ENCODE data around the gene TCOF1.

The TCOF1 gene

DNA sequence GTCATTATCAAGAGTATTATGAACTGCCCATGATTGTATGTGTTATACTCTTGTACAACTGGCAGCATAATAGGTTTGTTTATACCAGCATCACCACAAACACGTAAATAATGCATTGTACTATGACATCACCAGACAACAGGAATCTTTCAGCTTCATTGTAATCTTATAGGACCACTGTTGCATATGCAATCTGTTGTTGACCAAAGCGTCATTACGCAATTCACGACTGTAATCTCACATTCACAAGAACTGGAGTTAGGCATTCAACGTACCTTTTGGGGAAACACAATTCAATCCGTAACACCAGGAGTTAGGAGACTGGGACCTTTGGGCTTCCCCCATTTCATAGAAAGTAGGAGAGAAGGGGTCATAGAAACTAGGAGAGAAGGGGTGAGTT, 34.4 kb upstream of the TCOF1 start:
- DNase-seq (ENCODE audit: low spot score): no peak

DNA sequence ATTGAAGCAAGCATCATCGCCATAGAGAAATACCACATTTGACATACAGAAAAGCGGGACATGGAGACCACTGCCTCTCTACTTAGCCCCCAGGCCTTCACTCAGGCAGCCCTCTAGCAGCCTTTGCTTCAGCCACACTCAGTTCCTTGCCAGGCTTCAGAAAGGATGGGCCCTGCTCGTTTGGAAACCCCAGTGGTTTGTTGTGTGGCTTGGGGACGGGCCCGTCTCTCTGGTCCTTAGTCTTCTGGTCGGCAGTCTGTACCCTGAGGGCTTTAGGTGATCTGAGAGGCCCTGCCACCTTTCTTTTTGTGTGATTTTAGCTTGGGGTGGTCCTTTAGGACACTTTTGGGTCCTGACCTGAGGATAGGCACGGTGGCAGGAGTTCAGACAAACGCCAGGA, 33.7 kb upstream of the TCOF1 start:
- no peak for DNase-seq (ENCODE audit: low spot score)

- DNase-seq (ENCODE audit: low spot score): no peak
Observed at GRCh38 chr5:150325426-150325825, 32.1 kb upstream of the TCOF1 start.

GRCh38 chr5:150326707-150327106, 30.8 kb upstream of the TCOF1 start:
- no peak for DNase-seq (ENCODE audit: low spot score)

DNA sequence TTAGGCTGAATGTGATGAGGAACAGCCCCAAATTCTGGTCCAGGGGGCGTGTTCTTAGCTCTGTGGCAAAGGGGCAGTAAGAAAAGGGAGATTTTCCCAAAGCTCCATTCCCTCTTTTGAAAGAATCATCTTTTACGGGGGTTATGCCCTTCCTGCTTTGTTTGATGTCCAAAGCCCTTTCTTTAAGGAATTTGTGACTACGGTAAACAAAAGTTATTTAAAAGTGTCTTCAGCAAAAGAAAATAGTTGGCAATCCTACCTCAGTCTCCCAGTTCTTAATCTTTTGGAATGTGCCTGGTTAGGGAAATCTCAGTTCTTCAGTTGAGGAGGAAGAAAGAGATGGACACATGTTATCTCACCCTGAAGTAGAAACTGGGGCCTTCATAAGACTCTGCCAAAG, 30.4 kb upstream of the TCOF1 start:
- DNase-seq (ENCODE audit: low spot score): no peak

DNA sequence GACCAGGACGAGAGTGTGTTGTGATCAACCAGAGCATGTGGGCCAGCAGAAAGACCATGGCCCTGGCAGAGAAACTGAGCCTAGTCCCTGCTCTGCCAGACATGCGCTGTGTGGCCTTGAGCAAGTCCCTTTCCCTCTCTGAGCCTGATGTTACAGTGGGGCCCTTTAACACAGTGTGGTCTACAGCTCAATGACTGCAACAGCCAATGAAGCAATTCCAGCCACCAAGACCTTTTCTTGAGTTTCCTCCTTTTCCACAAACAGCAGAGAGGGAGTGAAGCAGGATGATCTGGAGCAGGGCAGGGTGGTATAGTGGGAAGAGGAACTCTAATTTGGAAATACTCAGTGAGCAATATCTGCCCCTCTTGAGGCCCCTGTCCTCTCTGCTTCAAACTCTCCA, 29.0 kb upstream of the TCOF1 start:
- DNase-seq (ENCODE audit: low spot score): no peak

DNA sequence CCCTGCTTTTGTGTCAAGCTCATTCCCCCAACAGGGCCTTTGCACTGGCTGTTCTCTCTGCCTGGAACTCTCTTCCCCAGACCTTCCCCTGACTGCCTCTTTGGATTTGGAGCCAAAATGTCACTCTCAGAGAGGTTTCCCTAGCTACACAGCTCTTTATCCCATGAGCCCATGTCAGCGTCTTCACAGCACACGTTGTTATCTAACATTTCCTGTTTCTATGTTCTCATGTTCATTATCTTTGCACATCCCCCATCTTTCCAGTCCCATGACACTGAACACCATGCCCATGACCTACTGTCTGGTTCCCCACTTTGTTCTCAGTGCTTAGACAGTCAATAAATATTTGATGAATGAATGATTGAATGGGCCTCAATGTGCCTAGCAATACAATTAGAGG, 28.5 kb upstream of the TCOF1 start:
- no peak for DNase-seq (ENCODE audit: low spot score)

DNA sequence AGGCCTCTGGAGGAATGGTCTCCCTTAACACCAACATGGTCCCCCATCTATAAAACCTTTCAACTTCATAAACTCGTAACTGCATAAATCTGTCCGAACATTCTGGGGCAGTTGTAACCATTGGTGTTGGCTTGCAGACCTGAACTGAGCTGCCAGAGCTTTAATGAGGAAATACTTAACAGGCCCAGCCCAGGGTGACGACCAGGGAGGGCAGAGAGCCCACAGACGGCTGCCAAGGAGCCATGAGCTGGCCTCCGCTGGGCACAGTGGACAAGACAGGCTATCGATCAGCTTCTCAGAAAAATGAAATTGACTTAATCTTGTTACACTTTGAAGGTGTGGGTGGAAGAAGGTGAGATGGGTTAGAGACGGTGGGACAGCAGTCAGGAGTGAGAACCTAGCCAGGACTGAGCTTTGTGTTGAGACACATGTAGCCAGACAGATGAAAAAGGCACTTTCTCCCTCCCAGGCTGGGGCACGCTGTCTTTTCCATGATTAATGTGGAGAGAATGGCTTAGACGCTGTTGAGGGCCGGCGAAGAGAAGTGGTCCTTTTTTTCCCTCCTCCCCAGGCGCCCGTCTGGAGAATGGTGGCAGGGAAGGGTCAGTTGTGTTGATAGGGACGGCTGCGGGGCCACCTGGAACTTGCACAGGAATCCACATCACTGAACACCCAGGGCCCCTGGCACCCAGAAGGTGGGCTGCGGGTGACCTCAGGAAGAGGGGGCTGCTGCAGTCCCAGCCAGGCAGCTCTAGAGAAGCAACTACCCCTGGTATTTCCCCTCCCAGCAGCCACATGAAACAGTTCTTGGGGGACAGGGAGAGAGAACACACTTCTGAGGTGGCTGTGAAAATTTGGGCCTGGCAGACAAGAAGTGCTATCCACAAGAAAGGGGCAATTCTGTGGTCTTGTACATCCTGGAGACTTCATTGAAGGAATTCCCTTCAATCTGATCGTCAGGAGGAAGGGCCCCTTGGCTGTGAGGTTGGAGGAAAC, 27.3 kb upstream of the TCOF1 start:
- DNase-seq (ENCODE audit: low spot score): no peak

DNA sequence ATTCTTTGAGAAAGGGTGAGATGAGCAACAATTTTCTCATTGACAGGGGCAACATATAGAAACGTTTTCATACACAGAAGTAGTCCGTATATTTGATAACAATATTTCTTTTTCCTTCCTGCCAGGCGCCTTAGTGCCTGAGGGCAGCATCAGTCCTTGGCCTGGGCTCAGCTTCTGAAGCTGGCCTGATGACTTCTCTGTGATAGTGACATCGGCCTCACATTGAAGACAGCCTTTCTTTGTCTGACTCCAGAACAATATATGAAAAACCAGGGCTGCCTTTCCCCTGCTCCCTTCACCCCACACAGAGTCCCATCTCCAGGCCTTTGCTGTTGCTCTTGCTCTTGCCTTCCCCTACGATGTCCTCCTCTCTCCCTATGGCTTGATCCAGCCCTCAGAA, 24.1 kb upstream of the TCOF1 start:
- peak; percentile 90 for DNase-seq (ENCODE audit: low spot score)

DNA sequence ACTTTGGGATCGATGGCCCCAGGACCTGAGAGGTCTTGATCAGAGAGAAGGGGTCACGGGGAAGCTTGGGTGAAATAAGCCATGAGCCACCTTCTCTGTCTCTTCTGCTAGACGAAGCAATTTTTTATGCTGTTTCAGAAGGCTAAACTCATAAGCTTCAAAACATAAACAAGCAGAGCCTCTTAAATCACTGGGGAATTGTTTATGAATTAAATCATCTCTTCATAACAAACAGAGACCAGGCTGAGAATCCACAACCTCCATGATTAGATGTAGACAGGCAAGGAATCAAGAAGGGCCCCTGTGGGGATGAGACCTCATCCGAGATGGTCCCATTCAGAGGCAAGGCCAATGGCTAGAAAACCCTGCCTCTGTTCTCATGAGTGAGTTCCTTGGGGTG, 21.7 kb upstream of the TCOF1 start:
- DNase-seq (ENCODE audit: low spot score): no peak

DNA sequence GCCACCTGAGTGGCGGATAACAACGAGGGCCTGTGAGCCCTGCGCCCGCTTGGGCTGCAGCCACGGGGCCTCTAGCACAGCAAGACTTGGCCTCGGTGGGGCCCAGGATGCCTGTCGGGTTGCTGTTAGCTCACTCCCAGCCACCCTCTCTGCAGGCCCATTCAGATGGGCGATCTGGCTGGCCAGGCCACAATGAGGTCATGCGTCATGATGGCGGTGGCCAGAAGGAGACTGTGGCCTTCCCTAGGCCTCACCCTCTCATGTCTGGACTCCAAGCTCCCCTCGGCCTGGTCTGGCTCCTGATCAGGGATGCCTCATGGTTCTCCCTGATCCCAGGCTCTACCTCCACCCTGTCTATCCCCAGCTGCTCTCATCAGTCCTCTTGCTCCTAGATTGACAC, 19.0 kb upstream of the TCOF1 start:
- DNase-seq (ENCODE audit: low spot score): no peak

DNA sequence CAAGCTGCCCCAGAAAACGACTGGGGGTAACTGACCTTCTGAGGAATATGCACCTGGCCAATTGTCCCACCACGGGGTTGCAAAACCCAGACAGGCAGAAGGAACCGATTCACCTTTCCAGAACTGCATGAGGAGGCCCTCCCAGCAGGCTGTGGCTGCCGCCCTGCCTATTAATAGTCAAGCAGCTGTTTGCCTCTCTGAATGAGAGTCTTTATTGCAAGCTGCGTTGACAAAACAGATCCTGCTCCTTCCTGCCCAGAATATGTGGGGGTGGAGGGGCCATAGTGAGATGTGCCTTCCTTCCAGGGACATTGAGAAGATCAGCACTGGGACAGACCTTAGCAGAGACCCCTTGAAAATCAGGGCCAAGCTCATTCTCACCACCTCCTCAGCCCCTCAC, 18.3 kb upstream of the TCOF1 start:
- DNase-seq (ENCODE audit: low spot score): peak; percentile 93

GRCh38 chr5:150339841-150340240, 17.7 kb upstream of the TCOF1 start:
- DNase-seq (ENCODE audit: low spot score): no peak

GRCh38 chr5:150340614-150341255, 16.8 kb upstream of the TCOF1 start:
- DNase-seq (ENCODE audit: low spot score): peak; percentile 50

- DNase-seq (ENCODE audit: low spot score): no peak
Observed at GRCh38 chr5:150341331-150341730, 16.2 kb upstream of the TCOF1 start.

DNA sequence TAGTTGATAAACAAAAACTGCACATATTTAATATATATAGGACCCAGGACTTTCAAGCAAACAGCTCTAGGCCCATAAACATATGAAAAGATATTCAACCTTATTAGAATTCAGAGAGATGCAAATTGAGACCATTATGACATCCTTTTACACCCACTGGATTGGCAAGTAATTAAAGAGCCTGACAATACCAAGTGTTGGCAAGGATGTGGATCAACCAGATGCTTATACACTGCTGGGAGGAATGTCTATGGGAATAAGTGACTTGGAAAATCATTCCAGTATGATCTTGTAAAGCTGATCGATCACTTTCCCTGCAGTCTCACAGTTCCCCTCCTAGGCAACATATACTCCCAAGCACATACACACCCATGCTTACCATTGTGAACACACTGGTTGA, 15.5 kb upstream of the TCOF1 start:
- no peak for DNase-seq (ENCODE audit: low spot score)

GRCh38 chr5:150342583-150342982, 14.9 kb upstream of the TCOF1 start:
- DNase-seq (ENCODE audit: low spot score): no peak

- no peak for DNase-seq (ENCODE audit: low spot score)
Observed at GRCh38 chr5:150343994-150344631, 13.4 kb upstream of the TCOF1 start.

DNA sequence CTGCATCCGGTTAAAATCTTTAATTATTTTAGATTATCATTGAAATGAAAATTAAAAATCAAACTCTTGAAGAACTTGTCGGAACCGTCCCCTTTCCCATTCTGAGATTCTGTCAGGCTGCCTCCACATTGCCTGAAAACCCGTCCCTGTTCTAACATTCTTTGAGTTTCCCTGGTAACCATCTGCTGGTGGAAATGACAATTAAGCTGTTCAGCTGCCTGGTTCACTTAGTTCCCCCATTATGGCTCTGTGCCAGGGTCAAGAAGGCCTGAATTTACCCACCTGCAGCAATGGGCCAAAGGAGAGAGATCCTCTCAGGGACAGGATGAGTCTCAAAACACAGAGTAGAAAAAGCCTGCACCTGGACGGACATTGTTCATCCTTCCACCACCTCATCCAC, 11.8 kb upstream of the TCOF1 start:
- DNase-seq (ENCODE audit: low spot score): peak; percentile 56

- DNase-seq (ENCODE audit: low spot score): no peak
Observed at GRCh38 chr5:150346592-150346991, 10.9 kb upstream of the TCOF1 start.

DNA sequence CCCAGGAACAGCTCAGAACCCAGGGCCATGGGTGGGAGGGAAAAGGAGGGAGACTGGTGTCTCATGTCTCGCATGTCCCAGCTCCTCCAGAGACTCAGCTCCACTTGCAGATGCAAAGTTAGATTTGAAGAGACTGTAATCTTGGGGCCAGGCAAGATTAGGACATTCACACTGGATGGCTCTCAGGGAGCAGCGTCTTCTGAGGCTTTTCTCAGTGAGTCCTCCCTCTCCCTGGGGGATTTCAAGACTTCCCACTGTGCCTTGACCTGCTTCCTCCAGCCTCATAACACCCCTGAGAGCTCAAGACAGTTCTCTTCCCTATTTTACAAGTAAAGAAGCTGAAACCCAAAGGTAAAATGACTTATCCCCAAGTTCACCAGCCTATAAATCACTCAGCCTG, 10.5 kb upstream of the TCOF1 start:
- no peak for DNase-seq (ENCODE audit: low spot score)

DNA sequence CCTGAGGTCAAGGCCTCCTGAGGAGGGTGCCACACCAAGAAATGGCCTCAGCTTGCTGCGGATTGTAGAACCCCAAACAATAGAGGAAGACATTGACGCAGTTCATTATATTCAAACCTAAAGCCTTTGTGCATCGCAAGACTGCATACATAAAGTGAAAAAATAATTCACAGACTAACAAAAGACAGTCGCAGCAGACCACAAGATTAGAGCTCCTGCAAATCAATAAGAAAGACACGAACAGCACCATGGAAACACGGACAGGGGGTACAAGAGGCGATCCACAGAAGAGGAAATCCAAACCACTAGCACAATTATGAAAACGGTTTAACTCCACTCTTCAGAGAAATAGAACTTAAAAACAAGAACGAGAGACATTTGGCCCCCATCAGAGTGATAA, 10.0 kb upstream of the TCOF1 start:
- DNase-seq (ENCODE audit: low spot score): no peak

GRCh38 chr5:150349681-150350275, 7.7 kb upstream of the TCOF1 start:
- no peak for DNase-seq (ENCODE audit: low spot score)
